Stimulated activated CD8-positive, alpha-beta memory T cell treated with anti-CD3 and anti-CD28 coated beads, Interleukin-12 subunit alpha, Interleukin-12 subunit beta, amount 100 ng/mL, for 24 hours (primary cell): ENCODE measurements around the gene NUP210.

ENCODE experiments used
- DNase-seq: peaks from one replicate; pipeline ENCODE4 v3.0.0-alpha.2; 2020; ENCODE audit errors: extremely low read depth

Gene NUP210

GRCh38 chr3:13323822-13324221, 96.3 kb downstream of the NUP210 start:
- no peak for DNase-seq

DNA sequence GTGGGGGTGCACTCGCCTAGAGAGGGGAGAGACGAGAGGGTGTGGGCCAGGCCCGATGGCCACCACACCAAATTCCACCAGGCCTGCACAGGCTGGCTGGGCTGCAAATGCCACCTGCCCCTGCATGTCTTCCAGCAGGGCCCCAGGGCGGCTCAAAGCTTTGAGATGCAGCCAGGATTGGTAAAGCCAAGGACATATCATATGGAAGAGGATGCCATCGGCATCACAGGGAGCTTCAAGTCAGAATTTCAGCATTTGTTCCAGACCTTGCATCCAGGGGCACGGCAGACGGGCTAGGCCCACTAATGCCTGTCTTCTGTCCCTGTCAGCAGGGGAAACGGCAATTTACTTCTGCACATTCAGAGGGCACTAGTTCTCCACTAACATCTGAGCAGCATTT, 97.8 kb downstream of the NUP210 start:
- DNase-seq: no peak

DNA sequence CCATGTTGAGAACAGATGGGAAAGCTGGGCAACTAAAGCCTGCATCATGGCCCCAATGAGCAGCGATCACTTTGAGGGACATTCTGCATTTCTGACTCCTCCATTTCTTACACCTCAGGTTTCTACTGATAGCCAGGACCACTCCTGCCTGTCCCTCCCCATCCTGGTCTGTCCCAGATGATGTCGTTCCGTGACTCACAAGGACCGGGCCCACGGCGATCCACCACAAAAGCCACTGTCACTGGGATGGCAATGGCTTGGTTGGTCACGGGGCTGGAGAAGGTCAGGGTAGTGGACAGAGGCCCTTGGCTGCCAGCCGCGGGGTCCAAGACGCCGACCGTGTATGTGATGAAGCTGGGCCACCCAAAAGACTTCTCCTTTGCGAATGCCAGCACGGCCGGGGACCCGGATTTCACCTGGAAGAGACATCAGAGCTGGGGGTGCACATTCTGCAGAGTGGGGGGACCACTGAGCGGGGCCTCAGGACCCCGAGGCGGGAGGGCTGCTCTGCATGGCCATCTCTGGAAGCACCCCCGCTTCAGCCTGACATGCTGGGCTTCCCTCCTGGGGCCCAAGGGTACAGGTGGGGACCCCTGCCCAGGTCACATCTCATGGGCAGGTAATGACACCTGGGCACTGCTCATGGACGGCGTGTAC, 100.4 kb downstream of the NUP210 start:
- no peak for DNase-seq

DNA sequence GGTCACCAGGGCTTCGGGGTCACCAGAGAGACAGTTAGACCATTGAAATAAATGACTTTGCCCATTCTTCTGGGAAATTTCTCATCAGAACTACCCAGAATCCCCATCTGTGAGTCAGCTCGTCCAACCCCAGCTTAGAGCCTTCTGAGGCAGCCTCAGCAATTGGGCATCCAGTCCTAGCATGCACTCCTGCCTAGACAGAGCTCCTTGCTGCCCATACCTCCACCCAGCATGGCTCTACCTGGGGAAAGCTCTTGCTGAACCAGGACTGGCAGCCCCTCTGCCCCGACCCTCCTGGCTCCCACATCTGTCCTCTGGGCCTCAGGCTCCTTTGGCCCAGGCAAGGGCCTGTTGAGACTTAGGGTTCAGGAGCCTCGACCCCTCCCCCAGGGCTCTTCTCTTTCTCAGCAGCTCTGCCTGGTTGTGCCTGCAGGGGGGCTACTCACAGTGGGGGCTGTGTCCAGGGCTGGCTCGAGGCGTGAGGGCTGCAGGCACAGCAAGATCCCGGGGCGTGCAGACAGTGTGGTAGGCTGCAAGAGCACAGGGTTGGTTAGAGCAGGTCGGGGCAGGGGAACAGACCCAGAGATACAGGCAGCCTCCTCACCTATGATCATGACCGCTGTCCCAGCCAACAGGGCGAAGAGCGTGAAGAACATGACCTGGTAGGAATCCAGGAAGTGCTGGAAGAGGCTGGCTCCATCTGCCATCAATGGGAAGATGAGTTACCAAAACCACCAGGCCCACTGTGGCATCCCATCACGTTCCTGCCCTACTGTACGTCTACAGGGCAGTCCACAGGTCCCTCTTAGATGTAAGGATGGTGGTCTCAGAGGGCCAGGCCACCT, 101.3 kb downstream of the NUP210 start:
- DNase-seq: no peak

- no peak for DNase-seq
Measured at GRCh38 chr3:13317596-13318320, 102.4 kb downstream of the NUP210 start.

DNA sequence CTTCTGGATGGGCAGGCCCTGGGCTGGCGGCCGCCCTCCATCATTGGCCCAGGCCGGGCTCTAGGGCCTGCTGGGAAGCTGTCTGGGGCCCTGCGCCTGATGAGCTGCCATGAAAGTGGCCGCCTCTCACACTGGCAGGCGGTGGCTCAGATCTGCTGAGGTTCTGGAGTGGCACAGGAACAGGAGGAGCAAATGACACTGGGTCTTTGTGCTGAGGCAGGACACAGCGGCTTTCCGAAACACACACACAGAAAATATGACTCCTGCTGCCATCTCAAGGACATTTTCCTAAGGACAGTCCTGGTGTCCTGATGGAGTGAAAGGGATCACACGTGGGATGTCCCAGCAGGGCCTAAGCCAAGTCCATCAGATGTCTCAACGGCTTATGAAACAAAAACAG, 103.5 kb downstream of the NUP210 start:
- DNase-seq: no peak

DNA sequence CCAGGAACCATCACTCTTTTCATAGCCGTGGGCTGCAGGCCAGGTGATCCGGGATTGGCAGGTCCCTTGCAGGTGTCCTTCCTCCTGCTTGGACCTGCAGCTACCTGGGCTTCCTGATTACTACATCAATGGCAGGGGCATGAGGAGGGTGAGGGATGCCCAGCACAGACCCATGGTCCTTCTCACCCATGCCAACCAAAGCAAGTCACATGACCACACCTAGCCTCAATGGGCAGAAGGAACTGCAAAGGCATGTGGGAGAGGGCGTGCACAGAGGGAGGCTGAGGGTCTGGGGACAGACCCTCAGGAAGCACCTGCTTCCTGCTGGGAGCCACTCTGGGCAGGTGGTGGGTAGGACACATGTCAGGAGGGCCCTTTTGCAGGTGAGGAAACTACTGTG, 105.2 kb downstream of the NUP210 start:
- DNase-seq: no peak

DNA sequence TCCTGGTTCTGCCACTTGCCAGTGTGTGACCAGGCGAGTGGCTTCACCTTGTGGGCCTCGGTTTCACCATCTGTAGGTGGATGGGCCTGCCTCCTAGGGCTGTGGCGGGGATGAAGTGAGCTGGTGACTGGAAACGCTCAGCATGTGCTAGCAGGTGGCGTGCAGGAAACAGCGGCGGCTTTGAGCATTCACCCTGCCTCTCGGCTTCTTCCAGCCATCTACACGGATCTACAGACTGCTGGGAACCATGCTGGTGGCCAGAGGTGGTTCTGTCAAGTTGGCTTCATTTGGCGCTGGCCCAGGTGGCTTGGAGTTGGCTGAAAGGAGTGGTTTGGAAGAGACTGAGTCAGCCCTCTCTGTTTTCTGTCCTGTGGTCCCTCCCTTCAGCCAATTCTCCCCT, 106.3 kb downstream of the NUP210 start:
- no peak for DNase-seq

GRCh38 chr3:13309004-13309403, 111.1 kb downstream of the NUP210 start:
- no peak for DNase-seq

- no peak for DNase-seq
Measured at GRCh38 chr3:13308380-13308801, 111.7 kb downstream of the NUP210 start.

DNA sequence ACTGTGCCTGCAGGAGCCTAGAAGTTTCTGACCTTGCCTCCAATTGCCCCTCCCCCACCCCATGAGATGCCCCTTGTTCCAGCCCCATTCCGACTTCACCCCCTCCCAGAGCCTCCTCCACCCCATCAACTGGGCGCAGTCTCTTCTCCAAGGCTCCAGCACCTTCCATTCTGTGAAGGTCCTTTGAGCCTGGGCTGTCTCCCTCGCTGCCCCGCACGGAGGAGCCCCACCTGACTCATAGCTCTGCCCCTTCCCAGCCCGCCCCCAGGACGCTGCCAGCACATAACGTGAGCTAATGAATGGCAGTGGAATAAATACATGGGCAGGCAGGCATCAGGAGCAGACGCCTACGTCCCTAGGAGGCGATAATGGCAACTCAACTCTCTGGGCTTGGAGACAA, 113.1 kb downstream of the NUP210 start:
- DNase-seq: no peak

- no peak for DNase-seq
Measured at GRCh38 chr3:13305623-13306022, 114.5 kb downstream of the NUP210 start.

GRCh38 chr3:13303410-13303809, 116.7 kb downstream of the NUP210 start:
- no peak for DNase-seq

GRCh38 chr3:13301286-13301987, 118.7 kb downstream of the NUP210 start:
- DNase-seq: no peak

GRCh38 chr3:13300546-13301285, 119.4 kb downstream of the NUP210 start:
- no peak for DNase-seq

GRCh38 chr3:13299531-13300155, 120.5 kb downstream of the NUP210 start:
- DNase-seq: no peak

DNA sequence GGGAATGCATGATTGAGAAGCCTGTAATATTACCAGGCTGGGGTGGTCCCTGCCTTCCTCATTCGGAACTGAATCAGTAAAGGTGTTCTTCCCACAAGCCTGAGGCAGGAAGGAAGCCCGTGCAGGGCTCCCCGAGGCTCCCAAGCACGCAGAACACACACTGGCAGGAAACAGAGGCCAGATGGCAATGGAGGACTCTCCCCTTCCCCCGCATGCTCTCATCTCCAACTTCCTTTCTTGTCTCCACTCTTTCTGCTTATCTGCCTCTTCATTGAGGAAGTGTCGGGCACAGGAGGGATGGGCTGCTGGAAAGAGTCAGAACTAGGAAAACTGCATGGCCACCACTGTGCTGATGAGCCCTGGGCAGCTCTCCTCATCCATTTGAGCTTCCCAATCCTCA, 123.5 kb downstream of the NUP210 start:
- no peak for DNase-seq

DNA sequence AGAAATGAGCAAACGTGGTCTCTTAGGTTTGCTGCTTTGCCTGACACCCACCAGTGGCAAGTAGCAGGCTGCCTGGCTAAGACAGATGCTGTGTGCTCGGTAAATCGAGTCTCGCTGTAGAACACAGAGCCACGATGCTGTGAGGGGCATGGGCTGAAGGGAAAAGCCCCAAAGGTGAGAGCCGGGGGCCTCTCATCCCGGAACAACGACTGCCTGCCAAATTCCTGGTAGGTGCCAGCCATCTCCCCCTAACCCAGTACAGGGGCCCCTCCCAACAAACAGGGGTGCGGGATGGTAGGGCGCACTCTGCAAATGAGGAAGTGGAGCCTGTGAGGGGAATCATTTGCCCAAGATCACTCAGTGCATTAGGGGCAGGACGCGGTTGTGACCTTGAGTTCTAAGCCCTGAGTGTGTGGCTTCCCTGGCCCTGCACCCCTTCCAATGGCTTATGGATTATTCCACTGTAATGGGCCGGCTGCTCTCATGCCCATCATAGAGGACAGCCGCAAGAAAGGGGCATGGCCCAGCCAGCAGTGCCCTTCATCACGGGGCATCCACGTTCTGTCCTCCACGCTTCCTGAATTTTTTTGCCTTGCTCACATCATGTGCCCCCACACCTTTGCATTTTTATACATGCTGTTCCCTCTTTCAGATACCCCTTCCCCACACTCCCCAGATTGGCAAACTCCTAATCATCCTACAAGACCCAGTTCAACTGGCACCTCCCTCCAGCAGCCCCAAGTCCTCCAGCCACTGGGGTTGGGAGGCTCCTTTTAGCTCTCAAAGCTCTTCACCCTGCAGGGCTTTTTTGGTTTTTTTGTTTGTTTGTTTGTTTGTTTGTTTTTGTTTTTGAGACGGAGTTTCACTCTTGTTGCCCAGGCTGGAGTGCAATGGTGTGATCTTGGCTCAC, 125.4 kb downstream of the NUP210 start:
- DNase-seq: no peak

DNA sequence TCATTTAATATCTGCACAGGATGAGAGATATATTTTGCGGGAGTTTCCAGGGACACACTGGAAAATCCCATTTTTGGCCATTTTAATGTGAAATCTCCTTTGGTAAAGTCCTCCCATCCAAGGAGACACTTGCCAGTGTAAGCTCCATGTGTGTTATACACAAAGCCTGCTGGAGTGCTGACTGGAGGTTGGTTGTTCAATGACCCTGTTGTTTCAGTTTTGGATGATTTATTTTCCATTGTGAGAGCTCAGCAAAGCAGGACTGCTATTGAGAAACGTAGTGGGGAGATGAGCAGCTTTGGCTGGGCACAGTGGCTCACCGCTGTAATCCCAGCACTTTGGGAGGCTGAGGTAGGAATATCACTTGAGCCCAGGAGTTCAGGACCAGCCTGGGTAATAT, 127.7 kb downstream of the NUP210 start:
- no peak for DNase-seq

- no peak for DNase-seq
Measured at GRCh38 chr3:13290941-13291340, 129.2 kb downstream of the NUP210 start.
